Inferior parietal cortex (tissue), 1 donor: ENCODE data around the gene APP.
A peak's percentile ranks its signal among the peaks of the same experiment; 100 is the strongest.

ENCODE experiments used
- DNase-seq: peaks from one replicate; pipeline ENCODE4 v3.0.0-alpha.2; 2016; ENCODE audit errors: extremely low spot score

APP gene

DNA sequence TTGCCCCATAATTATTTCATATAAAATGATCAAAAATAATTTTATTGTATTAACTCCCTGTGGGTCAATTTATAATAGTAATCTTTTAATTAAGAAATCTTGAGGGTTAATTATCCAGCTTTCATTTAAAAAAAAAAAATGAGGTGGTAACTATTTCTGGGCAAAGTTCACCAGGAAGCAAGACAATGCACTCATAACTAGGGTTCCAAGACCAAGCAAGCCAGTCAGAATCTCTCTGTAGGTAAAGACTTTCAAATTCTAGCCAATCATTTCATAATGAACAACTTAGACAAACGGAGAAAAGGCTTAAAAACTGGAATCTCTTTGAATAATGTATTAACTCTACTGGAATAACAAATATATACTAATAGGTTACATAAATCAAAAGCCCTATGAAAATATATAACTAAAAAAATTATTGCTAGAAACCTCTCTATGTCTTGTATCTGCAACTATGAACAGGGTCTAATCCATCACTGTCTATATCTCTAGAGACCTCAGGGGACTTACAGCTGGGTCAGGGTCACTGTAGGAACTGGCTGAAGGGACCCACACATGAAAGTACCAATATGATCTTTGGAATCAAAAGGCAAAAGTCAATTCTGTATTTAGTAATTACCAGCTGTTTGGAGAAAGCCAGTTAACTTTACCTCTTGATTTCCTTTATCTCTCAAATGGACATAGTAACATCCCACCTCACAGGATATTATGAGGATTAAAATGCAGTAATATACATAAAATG lies 43.3 kb downstream of the APP start:
- no peak for DNase-seq

DNA sequence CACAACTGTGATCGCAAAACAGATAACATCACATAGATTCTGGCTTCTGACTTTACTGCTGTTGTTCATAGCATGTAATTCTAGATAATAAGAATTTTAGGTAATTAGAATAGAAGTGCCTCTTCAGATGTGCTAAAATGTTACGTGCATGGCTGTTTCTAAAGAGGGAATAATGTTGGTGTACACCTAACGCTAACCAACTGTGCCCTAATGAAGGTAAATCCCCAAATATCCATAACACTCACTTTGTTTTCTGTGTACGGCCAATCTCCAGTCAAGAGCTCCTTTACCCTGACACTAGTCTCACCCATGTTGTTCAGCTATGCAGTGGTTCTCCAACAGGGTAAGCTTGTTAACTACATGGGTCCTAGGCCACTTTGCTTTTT lies 44.4 kb downstream of the APP start:
- no peak for DNase-seq

DNA sequence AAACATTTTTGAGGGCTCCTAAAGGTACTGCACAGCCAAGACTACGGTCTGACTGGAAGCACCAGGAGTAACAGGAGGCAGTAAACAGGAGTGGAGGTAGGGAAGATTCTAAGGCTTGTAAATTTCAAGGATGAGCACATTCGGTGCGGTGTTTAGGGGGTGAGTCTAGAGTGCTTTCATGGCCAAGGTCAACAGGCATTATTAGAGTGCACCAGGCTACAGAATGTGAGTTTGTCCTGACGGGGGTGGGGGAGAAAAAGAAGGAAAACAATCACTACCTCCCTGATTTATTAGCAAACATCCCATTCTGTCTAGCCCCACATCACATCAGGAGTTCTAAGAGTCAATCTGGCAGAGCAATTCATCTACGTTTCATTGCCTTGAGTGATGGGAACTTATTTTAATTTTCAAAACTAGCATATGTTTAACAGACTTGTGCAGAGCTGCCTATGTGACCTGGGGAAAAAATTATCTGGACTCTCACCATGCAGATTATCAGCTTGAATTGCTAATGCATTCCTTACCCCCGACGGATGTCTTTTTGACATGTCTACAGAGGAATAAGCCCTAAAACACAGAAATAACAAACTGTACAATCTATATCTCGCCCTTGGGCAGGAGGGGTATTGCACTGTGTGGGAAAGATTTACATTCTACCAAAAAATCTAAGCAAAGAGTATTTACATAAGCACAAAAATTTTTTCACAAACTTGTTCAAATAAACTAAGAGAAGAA lies 45.0 kb downstream of the APP start:
- no peak for DNase-seq

DNA sequence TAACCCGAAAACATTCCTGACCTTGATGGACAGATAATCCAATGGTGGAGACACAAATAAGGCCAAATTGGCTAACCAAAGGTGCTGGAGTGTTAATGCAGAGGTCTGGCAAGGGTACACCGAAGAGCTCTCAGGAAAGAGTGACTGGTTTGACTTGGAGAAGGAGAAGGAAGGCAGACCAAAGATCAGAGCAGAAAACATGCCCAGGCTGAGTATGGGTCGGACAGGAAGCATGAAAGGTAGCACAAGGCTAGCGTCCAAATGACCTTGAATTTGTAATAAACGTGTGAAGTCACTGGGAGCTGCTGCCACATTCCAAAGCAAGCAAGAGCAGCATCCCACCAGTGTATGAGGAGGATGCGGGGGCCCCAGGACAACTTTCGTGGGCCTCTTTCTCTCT lies 45.7 kb downstream of the APP start:
- DNase-seq: no peak

DNA sequence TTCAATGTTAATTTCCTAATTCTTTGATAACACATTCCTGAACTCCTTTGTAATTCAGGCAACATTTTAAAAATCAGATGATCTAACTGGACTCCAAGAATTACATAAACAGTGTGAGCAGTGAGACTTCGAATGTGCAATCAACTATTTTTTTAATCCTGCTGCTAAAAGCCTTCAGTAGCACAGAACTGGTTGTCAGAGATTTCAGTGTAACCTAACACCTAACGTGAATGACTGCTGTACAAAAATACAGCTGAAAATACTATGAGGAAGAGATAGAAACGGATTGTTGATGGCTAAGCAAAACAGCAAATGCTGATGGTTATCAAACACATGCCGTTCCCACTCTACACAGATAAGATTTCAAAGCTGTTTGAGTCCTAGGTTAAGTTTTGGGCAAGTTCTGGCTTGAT lies 46.1 kb downstream of the APP start:
- DNase-seq: no peak

DNA sequence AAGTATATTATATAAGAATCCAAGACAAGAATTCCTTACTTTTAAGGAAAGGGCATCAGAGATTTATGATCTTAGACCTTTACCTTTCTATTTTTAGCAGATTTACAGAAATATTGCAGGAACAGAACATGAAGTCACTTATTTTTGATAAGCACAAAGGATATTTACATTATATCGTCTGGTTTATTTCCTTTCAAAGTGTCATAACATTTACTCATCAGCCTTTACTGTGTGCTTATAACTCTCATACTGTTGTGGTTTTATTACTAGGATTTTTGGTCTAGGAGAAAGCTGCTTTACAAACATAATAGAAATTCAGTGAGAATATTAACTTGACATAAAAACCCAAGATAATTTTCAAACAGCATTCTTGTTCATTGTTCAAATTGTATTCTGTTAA lies 47.6 kb downstream of the APP start:
- no peak for DNase-seq

DNA sequence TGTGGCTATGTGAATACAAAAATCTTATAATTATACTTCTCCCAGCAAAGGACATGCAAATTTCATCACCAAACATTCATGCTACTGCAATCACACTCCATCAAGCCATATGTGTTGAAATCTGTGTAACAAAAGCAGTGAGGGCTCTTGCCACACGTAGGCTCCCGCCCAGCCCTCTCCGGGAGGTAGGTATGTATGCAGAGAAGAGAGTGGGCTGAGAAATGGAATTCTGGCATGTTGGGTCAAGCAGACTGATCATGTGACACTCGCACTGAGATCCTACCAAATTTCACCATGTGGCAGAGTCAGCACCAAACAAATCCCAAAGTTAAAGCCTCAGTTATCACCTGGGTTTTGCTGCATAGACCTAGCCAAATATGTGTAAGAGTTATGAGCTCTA lies 49.7 kb downstream of the APP start:
- no peak for DNase-seq

DNA sequence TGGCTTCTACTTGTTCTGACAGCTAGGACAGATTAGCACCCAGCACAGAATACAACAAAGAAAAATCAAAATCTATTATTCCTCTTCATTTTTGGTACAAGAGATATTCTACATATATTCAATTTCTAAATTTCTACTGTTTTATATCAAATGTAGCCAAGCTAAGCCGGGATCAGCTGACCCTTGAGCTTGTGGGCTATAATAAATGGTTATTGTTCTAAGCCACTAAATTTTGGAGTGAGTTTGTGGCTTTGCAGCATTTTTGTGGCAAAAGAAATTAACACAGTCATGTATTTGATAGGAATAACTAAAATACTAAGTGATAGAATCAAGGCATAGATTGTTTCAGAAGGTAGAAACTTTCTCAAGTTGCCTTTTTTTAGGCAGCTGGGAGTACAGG lies 50.7 kb downstream of the APP start:
- DNase-seq: no peak

DNA sequence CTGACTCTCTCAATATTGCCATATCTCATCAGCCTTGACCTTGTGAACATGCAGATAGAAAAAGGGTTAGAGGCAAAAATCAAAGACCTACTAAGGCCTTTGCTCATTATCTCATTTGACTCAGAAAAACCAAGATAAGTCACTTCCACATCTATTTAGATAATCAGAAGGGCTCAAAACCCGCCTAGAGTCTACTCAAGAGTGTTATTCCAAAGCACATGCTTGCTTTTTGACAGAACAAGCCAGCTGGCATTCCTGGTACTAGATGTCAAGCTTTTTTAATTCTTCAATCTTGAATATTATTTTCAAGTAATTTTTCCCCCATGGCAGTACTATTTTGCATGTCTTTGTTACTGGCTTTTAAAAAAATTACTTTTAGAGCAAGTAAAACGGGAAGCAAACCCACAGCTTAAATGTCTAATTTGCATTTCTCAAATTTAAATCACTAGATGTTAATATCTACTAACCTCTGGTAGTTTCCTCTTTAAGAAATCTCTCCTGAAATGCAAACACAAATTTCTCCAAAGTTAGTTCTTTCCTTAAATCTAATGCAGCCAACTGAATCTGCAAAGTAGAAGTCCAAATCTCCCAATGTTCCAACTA lies 51.5 kb downstream of the APP start:
- DNase-seq: no peak

DNA sequence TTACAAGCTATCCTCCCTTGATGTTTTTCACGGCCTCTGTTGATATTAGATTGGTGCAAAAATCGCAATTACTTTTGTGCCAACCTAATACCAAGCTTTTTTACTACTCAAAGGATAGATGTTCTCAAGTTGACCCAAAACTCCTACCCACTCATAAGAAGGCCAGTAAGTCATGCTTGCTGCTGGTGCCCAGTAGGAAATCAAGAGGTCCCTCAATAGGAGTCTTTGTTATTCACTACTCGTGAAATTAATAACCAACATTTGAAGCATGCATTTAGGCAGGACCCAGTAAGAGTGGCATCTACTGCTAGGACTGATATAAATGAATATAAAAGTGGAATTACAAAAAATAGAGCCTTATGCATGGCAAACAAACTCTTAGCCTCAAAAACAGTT lies 52.6 kb downstream of the APP start:
- DNase-seq: no peak

DNA sequence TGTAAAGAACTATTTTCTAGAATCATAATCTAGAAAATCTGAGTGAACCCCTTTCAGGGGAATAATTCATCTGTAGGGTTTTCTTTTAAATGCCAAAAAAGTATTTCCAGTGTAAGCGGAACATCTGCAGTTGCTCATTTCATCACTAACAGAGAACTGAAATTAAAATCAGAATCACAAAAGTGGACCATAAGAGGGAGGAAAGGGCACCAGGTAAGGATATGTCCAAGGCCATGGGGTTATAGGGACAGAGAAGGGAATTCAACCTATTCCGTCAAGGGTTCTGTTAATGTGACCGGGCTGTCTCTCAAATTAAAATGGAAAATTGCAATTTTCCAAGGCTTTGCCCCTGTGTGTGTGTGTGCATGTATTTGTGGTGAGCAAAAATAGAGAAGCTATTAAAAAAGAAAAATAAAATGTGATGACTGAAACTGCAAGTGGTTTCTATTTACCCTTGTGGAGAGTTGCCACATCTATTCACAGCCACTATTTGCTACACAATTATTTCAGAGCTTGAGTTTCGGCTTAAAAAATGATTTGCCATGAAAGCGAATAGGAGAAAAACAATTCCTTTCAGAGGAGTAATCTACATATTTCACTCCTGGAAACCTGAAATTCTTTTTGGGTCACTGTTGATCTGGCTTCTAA lies 53.1 kb downstream of the APP start:
- no peak for DNase-seq

DNA sequence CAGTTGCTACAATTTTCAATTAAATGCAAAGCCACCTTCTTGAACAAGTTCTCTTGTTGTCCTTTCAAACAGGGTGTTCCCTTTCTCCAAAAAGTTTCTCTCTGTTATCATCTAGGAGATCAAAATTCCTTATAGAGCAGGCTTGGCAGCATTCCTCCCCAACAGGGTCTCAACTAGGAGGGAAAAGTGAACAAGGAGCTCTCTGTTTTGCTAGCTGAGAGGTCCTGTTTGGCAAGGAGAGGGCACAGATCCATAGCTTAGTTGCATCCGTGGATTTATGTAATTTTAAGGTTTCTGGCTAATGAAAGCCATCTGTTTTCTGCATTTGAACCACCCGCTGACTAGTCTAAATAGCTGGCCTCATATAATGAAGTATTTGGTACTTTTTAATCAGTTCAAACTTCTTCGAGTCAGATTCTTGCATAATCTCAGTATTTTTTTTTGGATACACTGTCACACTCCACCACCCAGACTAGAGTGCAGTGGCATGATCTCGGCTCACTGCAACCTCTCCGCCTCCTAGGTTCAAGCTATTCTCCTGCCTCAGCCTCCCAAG lies 54.0 kb downstream of the APP start:
- DNase-seq: no peak

DNA sequence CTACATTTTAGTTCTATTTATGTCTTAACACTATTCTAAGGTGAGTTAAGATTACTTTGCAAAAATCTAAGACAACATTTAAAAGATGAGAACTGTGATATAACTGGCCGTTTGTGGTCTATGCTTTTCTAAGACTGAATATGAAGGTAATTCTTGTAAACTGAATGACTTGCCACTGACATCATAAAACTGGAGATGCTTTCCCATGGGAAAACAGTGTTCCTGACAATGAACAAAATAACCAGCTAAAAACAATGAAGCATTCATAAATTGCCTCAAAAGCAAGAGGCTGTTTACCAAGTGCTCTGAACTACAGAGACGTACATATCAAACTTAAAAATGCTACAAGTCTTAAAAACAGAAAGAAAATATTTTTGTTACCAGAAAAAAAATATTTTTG lies 54.7 kb downstream of the APP start:
- DNase-seq: peak; percentile 72

DNA sequence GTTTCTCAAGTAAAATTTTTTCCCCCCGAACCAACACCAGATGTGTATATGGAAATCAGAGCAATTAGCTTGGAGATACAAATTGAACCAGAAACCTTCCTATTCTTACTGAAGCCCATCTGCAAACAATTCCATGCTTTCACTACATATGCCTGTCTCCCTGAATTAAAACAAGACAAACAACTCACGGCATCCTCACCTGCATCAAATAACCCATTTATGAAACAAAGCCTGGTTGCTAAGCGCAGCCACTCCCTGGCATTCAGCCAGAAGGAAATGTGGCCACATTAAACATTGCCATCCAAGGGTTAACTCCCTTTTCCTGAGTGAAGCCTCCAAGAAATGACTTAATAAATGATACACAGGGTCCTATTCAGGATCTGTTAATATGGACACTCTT lies 55.3 kb downstream of the APP start:
- no peak for DNase-seq

DNA sequence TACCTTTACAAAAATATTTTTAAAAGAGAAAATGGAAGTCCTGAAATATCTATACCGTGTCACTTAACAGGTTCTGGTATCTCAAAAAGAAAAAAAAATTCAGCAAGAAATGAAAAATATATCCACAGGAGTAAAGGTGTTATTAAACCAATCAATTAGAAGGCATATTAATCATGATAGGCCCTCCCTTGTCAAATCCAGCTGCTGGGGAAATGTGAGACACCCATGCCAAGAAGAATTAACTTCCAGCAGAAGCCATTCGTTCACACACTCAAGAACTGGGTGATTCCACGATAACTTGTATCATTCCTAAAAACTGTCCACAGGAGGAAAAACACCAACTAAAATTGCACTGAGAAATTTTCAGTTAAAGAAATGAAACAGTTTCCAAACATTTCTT lies 57.6 kb downstream of the APP start:
- no peak for DNase-seq

DNA sequence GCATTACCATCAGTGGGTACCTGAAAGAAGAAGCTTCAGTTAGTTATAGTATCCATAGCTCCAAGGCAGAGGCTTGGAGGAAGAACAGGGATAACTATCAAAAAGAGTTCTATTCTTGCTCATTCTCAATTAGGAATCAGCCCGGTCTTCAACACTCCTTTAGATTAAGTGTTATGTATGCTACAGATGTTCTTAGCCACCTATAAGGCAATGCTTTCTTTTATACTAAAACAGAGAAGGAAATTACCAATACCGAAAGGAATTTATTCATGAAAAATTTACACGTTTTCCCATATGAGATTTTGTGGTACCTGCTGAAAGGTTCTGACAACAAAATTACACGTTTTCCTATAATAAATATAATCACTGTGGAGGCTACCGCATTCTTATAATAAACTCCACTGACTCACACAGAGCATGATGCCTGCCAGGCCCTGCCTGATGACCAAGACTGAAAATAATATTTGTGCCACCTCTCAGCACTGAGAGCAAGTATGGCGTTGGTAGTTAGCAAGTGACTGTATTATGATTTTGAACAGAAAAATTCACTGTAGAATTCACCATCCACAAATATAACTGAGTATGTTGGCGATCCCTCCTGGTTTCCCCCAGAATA lies 58.3 kb downstream of the APP start:
- no peak for DNase-seq

DNA sequence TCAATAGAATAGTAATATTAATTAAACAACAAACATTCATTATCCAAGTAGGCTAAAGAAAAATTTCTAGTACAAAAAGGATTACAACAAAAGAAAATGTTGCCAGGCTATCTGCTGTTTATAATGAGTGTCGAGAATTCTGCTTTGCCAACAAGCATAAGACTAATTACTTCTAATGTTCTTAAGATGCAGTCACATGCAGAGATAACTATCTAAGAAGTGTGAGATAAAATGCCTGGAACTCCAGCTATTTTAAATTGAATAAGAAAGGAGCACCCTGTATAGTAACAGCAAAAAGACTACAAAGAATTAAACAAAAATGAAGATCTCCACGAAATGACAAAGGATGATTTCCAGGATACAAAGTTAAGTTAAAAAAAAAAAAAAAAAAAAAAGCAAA lies 59.9 kb downstream of the APP start:
- no peak for DNase-seq

DNA sequence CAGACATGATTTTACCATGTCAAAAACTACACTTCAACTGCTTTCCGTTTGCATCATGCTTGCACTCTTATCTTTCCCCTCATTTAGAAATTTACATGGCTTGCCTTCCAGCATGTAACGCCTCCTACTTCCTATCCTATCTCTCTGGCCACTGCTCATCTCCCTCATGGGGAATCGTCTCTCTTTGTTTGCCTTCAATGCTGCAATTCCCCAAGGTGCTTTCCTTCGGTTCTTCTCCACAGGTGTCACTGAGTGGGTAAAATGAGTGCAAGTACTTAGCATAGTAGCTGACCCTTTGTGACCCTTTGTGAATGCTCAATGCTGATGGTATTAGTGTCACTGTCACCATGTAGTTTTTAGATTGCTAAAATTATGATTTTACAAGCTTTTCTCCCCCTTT lies 63.1 kb downstream of the APP start:
- DNase-seq: no peak

DNA sequence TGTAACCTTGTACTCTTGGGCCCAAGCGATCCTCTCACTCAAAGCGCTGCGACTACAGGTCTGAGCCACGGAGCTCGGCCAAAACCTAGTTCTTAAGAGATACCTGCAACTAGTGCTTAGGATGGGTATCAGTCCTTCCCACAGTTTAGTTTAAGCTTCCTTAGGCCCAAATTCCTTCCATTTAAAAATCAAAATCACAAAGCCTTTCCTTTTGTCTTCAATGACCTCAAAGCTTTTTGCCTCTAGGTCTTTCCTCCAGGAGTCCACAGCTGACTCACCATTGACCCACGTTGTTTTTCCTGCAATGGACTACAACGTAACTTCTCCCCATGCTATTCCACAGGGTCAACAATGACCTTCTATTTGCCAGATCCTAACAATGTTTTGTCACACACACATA lies 64.0 kb downstream of the APP start:
- no peak for DNase-seq

DNA sequence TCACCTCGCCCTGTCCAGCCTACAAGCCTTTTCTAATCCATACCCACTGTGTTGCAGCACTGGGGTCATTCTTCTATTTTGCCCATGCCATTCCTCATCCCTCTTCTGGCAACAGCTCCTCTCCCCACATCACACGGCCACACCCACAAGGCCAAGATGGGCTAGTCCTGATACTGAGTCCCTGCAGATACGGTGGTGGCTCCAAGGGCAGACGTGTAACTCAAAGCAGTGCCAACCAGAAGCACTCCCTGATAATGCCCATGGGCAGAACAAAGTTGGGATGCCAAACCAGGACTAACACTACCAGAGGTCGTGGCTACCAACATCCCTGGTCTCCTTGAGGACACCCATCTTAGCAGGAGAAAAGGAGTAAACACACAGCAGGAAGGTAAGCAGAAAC lies 64.8 kb downstream of the APP start:
- no peak for DNase-seq

DNA sequence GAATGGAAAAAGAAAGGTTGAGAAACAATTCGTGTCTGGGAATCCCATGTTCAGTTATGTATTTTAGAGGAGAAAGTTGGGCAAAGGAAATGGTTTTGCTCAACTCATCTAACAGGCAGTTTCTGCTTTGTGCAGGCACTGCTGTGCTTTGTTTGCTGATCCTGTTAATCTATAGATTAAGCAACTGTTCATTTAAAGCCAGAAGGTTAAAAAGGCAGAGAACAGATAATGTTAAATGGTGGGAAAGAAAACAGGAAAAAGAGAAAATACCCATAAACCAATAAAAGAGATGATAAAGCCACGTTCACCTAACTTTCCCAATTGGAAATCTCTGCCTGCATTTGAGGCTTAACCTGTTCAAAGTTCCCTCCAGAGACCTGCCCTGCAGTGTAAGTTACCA lies 70.0 kb downstream of the APP start:
- DNase-seq: no peak

DNA sequence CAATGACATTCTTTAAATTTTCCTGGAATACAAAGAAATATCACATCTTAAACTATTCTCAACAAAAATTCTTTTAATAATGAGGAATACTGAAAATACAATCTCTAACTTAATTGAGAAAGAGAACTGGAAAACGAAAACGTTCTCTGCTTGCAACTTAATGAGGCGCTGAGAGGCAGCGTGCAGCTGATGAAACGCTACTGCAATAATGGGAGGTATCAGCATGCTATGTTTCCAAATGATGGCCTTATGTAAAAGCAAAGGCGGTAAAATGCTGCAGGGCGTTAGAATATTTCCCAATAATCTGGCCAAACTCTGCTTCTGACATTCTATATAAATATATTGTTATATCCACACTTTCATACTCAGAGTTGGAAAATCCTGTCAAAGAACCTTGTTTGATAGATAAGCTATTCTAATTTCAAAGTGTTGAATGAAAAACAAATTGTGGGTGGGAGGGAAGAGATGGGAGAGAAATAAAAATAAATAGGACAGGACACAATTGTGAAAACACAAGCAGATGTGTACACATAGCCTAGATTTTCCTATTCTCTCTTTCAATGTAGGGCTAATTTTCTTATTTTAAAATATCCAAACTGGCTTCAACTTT lies 70.9 kb downstream of the APP start:
- no peak for DNase-seq
